WTC11 (cell line): ENCODE data around the gene ZNF236. TPM values are rescaled to one million over a fixed set of nuclear protein-coding genes. Genes with fewer than 3 reads are reported as not detected.

Source experiments
- ATAC-seq: fragments of 200-7000 bp; cut with Tn5 transposase; 2 replicates; pipeline ENCODE4 v1.10.0; 2021; ENCODE audit warnings: mild to moderate bottlenecking, moderate library complexity
- CTCF ChIA-PET: fragments of 300-600 bp; sonication (Branson Sonifier 250); formaldehyde crosslinking; loops from one replicate; lab custom pipeline; 2021; ENCODE audit warnings: antibody characterized with exemption; lab: Charles Lee
- POLR2A ChIA-PET: fragments of 350-600 bp; sonication (Branson Sonifier 250); formaldehyde crosslinking; loops from one replicate; lab custom pipeline; 2021; ENCODE audit warnings: antibody characterized with exemption; lab: Charles Lee
- DNase-seq: peaks from one replicate; pipeline ENCODE4 v3.0.0; 2021; ENCODE audit warnings: low spot score
- H3K27ac Mint-ChIP-seq: 2 replicates; pipeline ENCODE4 v1.8.0; 2021; ENCODE audit warnings: mixed read lengths
- H3K27me3 Mint-ChIP-seq: 2 replicates; pipeline ENCODE4 v1.8.0; 2021; ENCODE audit warnings: low read depth, mild to moderate bottlenecking, moderate library complexity, mixed read lengths
- H3K36me3 Mint-ChIP-seq: 2 replicates; pipeline ENCODE4 v1.8.0; 2021; ENCODE audit warnings: mixed read lengths
- H3K4me1 Mint-ChIP-seq: 2 replicates; pipeline ENCODE4 v1.8.0; 2022; ENCODE audit warnings: mixed read lengths
- H3K4me3 Mint-ChIP-seq: 2 replicates; pipeline ENCODE4 v1.8.0; 2021; ENCODE audit warnings: mild to moderate bottlenecking, moderate library complexity, mixed read lengths
- H3K9me3 Mint-ChIP-seq: 2 replicates; pipeline ENCODE4 v1.8.0; 2021; ENCODE audit warnings: mixed read lengths
- CBFB ChIP-seq: sonication (generic); formaldehyde crosslinking; IDR thresholded peaks from 2 replicates; pipeline ENCODE4 v1.8.1; 2022; ENCODE audit warnings: mild to moderate bottlenecking, low read depth, missing genetic modification reagents
- E2F1 ChIP-seq: sonication (generic); formaldehyde crosslinking; IDR thresholded peaks from 2 replicates; pipeline ENCODE4 v1.8.0; 2022; ENCODE audit warnings: mild to moderate bottlenecking, missing genetic modification reagents
- E2F4 ChIP-seq: sonication (generic); formaldehyde crosslinking; IDR thresholded peaks from 2 replicates; pipeline ENCODE4 v1.8.1; 2022; ENCODE audit warnings: low read depth, mild to moderate bottlenecking, moderate library complexity, missing genetic modification reagents, borderline replicate concordance
- E2F5 ChIP-seq: sonication (generic); formaldehyde crosslinking; IDR thresholded peaks from 2 replicates; pipeline ENCODE4 v1.8.1; 2022; ENCODE audit warnings: mild to moderate bottlenecking, moderate library complexity, missing genetic modification reagents
- ESRRA ChIP-seq: sonication (generic); formaldehyde crosslinking; IDR thresholded peaks from 2 replicates; pipeline ENCODE4 v1.8.1; 2022; ENCODE audit warnings: mild to moderate bottlenecking, missing genetic modification reagents, borderline replicate concordance
- FOXK1 ChIP-seq: sonication (generic); formaldehyde crosslinking; IDR thresholded peaks from 2 replicates; pipeline ENCODE4 v1.8.0; 2022; ENCODE audit warnings: mild to moderate bottlenecking, moderate library complexity, missing genetic modification reagents
- KAT7 ChIP-seq: sonication (generic); formaldehyde crosslinking; IDR thresholded peaks from 2 replicates; pipeline ENCODE4 v1.8.1; 2023; ENCODE audit warnings: missing genetic modification reagents, mild to moderate bottlenecking, borderline replicate concordance
- MXD4 ChIP-seq: fragments of 250-450 bp; sonication (Bioruptor Pico); IDR thresholded peaks from 2 replicates; pipeline ENCODE4 v1.8.0; 2021; ENCODE audit warnings: mild to moderate bottlenecking, moderate library complexity, borderline replicate concordance
- MYBL2 ChIP-seq: sonication (generic); formaldehyde crosslinking; IDR thresholded peaks from 2 replicates; pipeline ENCODE4 v1.8.1; 2023; ENCODE audit warnings: mild to moderate bottlenecking, moderate library complexity, missing genetic modification reagents
- NR1H2 ChIP-seq: sonication (generic); formaldehyde crosslinking; IDR thresholded peaks from 2 replicates; pipeline ENCODE4 v1.9.0; 2021; ENCODE audit warnings: mild to moderate bottlenecking, moderate library complexity, missing genetic modification reagents
- NR3C1 ChIP-seq: sonication (generic); formaldehyde crosslinking; conservative IDR thresholded peaks from 2 replicates; pipeline ENCODE4 v1.8.1; 2023; ENCODE audit warnings: low read depth, mild to moderate bottlenecking, missing genetic modification reagents
- PRRX2 ChIP-seq: fragments of 250-450 bp; sonication (Bioruptor Pico); IDR thresholded peaks from 2 replicates; pipeline ENCODE4 v1.8.0; 2021; ENCODE audit warnings: mild to moderate bottlenecking
- RELA ChIP-seq: sonication (generic); formaldehyde crosslinking; IDR thresholded peaks from 2 replicates; pipeline ENCODE4 v1.8.1; 2022; ENCODE audit warnings: missing genetic modification reagents, mild to moderate bottlenecking, borderline replicate concordance
- RORB ChIP-seq: fragments of 250-450 bp; sonication (Bioruptor Pico); IDR thresholded peaks from 2 replicates; pipeline ENCODE4 v1.9.0; 2021; ENCODE audit warnings: mild to moderate bottlenecking
- ZBTB21 ChIP-seq: sonication (generic); formaldehyde crosslinking; IDR thresholded peaks from 2 replicates; pipeline ENCODE4 v1.8.1; 2023; ENCODE audit warnings: mild to moderate bottlenecking, missing genetic modification reagents, borderline replicate concordance
- ZBTB43 ChIP-seq: sonication (generic); formaldehyde crosslinking; IDR thresholded peaks from 2 replicates; pipeline ENCODE4 v1.8.1; 2023; ENCODE audit warnings: mild to moderate bottlenecking, missing genetic modification reagents
- ZNF232 ChIP-seq: sonication (generic); formaldehyde crosslinking; IDR thresholded peaks from 2 replicates; pipeline ENCODE4 v1.8.0; 2022; ENCODE audit warnings: mild to moderate bottlenecking, missing genetic modification reagents
- ZNF317 ChIP-seq: sonication (generic); formaldehyde crosslinking; IDR thresholded peaks from 2 replicates; pipeline ENCODE4 v1.8.1; 2023; ENCODE audit warnings: low read depth, mild to moderate bottlenecking, moderate library complexity, missing genetic modification reagents, borderline replicate concordance
- ZNF423 ChIP-seq: fragments of 250-450 bp; sonication (Bioruptor Pico); IDR thresholded peaks from 2 replicates; pipeline ENCODE4 v2.1.2; 2022; ENCODE audit warnings: mild to moderate bottlenecking, moderate library complexity
- ZNF532 ChIP-seq: fragments of 250-450 bp; sonication (Bioruptor Pico); IDR thresholded peaks from 2 replicates; pipeline ENCODE4 v1.9.0; 2021; ENCODE audit warnings: mild to moderate bottlenecking, borderline replicate concordance
- ZNF671 ChIP-seq: fragments of 250-450 bp; sonication (Bioruptor Pico); IDR thresholded peaks from 2 replicates; pipeline ENCODE4 v1.8.0; 2021; ENCODE audit warnings: mild to moderate bottlenecking
- total RNA-seq: library from RNA; stranded (reverse); gene quantifications from 3 replicates; pipeline ENCODE4 v1.2.3, GENCODE V29; 2021

Gene ZNF236
- total RNA-seq, 1 experiment from 2014 or later, result 19.9 TPM

- Mint-ChIP-seq H3K27ac (no peak overlapping the region), H3K27me3 (no peaks in the 10 kb centered on the region; the same call in 1 of the 2 replicates), H3K4me1 (peaks cover 29% of the 10 kb centered on the region), H3K4me3 (no peak overlapping the region), H3K36me3 (no peaks in the 10 kb centered on the region), H3K9me3 (no peaks in the 10 kb centered on the region)
- no peak for ATAC-seq
- TF ChIP-seq KAT7 (CRISPR knock-in tag) (no peak), ESRRA (CRISPR knock-in tag) (no peak), E2F5 (CRISPR knock-in tag) (no peak), NR3C1 (CRISPR knock-in tag) (no peak), ZNF671 (CRISPR knock-in tag) (no peak), E2F1 (no peak), ZNF317 (no peak), ZNF423 (CRISPR knock-in tag) (no peak), MXD4 (CRISPR knock-in tag) (no peak), ZBTB21 (CRISPR knock-in tag) (no peak), FOXK1 (CRISPR knock-in tag) (no peak), PRRX2 (CRISPR knock-in tag) (no peak), NR1H2 (CRISPR knock-in tag) (no peak), CBFB (no peak), ZNF532 (CRISPR knock-in tag) (no peak), RELA (no peak), MYBL2 (CRISPR knock-in tag) (no peak), RORB (CRISPR knock-in tag) (no peak)
- no peak for DNase-seq
- CTCF ChIA-PET, result interaction anchor here (1.0 to 3.5 kb wide), 2 partner anchors 10 to 43 kb away, joined by 4 to 17 read pairs; no protein-coding TSS in a partner anchor
- POLR2A ChIA-PET, result no interaction called here
These were observed 170.7 kb downstream of the ZNF236 start for GRCh38 chr18:76993085-76993382.

GRCh38 chr18:76993573-76993972 is 171.2 kb downstream of the ZNF236 start:
- Mint-ChIP-seq H3K27me3 (no peaks in the 10 kb centered on the region; the same call in 1 of the 2 replicates), H3K27ac (no peak overlapping the region; the same call in 1 of the 2 replicates), H3K36me3 (no peaks in the 10 kb centered on the region), H3K4me1 (peaks cover 25% of the 10 kb centered on the region), H3K4me3 (no peak overlapping the region), H3K9me3 (no peaks in the 10 kb centered on the region)
- CTCF ChIA-PET, result interaction anchor here (1.0 to 3.5 kb wide), 3 partner anchors 11 to 218 kb away, joined by 3 to 17 read pairs (median 4); no protein-coding TSS in a partner anchor
- POLR2A ChIA-PET, result no interaction called here
- ATAC-seq (no peak), DNase-seq (no peak)
- TF ChIP-seq ZNF423 (CRISPR knock-in tag) (no peak), ZBTB43 (CRISPR knock-in tag) (no peak), ZNF317 (no peak), E2F4 (no peak), ZNF232 (no peak), NR1H2 (CRISPR knock-in tag) (no peak), RORB (CRISPR knock-in tag) (no peak)
